HEK293 (cell line): ENCODE results near the gene SCYGR4.

Experiments used
- CTCF ChIA-PET: fragments of 350-600 bp; formaldehyde crosslinking; extraction: SDS; loops from one replicate; lab custom pipeline; 2021; ENCODE audit warnings: antibody characterized with exemption; lab: Yijun Ruan, JAX
- POLR2A ChIA-PET: fragments of 300-600 bp; formaldehyde crosslinking; extraction: SDS; loops from one replicate; lab custom pipeline; 2020; ENCODE audit warnings: antibody characterized with exemption, inconsistent platforms; lab: Yijun Ruan, JAX
- H3K27ac ChIP-seq: fragments of 200-500 bp; sonication (Bioruptor generic); 2 replicates; pipeline ENCODE4 v1.5.1; 2014; ENCODE audit warnings: low read depth, low read length, control low read depth, inconsistent platforms; ENCODE audit errors: extremely low read depth
- H3K36me3 ChIP-seq, 2 experiments: fragments of 200-500 bp in 1 of 2; sonication (Bioruptor generic) in 1 of 2; 1 replicate in 1 of 2; 2 replicates in 1 of 2; pipeline ENCODE4 v1.5.1; 2014 to 2017; ENCODE audit warnings: inconsistent platforms in 2 of 2, low read length in 2 of 2; ENCODE audit not compliant: control insufficient read depth in 2 of 2, insufficient read depth in 1 of 2
- H3K4me1 ChIP-seq: fragments of 200-500 bp; sonication (Bioruptor generic); 2 replicates; pipeline ENCODE4 v1.5.1; 2014; ENCODE audit warnings: mild to moderate bottlenecking, low read length, inconsistent platforms; ENCODE audit not compliant: control insufficient read depth, insufficient read depth
- H3K4me3 ChIP-seq: 2 replicates; pipeline ENCODE4 v1.5.1; 2011; ENCODE audit warnings: low read depth, mild to moderate bottlenecking, control low read depth, low read length, moderate library complexity
- H3K9me3 ChIP-seq: fragments of 200-500 bp; sonication (Bioruptor generic); 2 replicates; pipeline ENCODE4 v1.5.1; 2014; ENCODE audit warnings: low read depth, low read length, inconsistent platforms; ENCODE audit not compliant: control insufficient read depth, insufficient read depth
- BCL11A ChIP-seq: fragments of 450-650 bp; formaldehyde crosslinking; IDR thresholded peaks from 2 replicates; pipeline ENCODE4 v1.5.1; 2016; ENCODE audit warnings: low read depth, missing biosample characterization, missing genetic modification characterization
- GLI2 ChIP-seq: fragments of 450-650 bp; formaldehyde crosslinking; IDR thresholded peaks from 2 replicates; pipeline ENCODE4; 2017; ENCODE audit warnings: missing biosample characterization, missing genetic modification characterization, low read depth, borderline replicate concordance
- INSM2 ChIP-seq: fragments of 450-650 bp; formaldehyde crosslinking; IDR thresholded peaks from 2 replicates; pipeline ENCODE4 v1.5.1; 2016; ENCODE audit warnings: missing biosample characterization, missing genetic modification characterization
- KLF17 ChIP-seq: fragments of 450-650 bp; formaldehyde crosslinking; IDR thresholded peaks from 2 replicates; pipeline ENCODE4 v1.5.1; 2016; ENCODE audit warnings: missing biosample characterization, missing genetic modification characterization
- PRDM4 ChIP-seq: fragments of 450-650 bp; formaldehyde crosslinking; IDR thresholded peaks from 2 replicates; pipeline ENCODE4 v1.5.1; 2017; ENCODE audit warnings: missing biosample characterization, missing genetic modification characterization
- SALL2 ChIP-seq: fragments of 450-650 bp; formaldehyde crosslinking; IDR thresholded peaks from 2 replicates; pipeline ENCODE4 v1.5.0; 2017; ENCODE audit warnings: missing biosample characterization, mild to moderate bottlenecking, missing genetic modification characterization, borderline replicate concordance
- SETDB1 ChIP-seq: IDR thresholded peaks from one replicate; pipeline ENCODE4 v1.6.1; 2017; ENCODE audit warnings: mild to moderate bottlenecking, low read length, moderate library complexity, mixed read lengths; ENCODE audit not compliant: insufficient read length
- ZBTB1 ChIP-seq: fragments of 450-650 bp; formaldehyde crosslinking; IDR thresholded peaks from 2 replicates; pipeline ENCODE4 v1.5.1; 2016; ENCODE audit warnings: missing biosample characterization, missing genetic modification characterization
- ZBTB6 ChIP-seq: fragments of 450-650 bp; formaldehyde crosslinking; IDR thresholded peaks from 2 replicates; pipeline ENCODE4 v1.5.1; 2017; ENCODE audit warnings: missing biosample characterization, missing genetic modification characterization
- ZFHX2 ChIP-seq: fragments of 450-650 bp; formaldehyde crosslinking; conservative IDR thresholded peaks from 2 replicates; pipeline ENCODE4 v1.5.1; 2016; ENCODE audit warnings: missing biosample characterization, missing genetic modification characterization
- ZNF10 ChIP-seq: fragments of 450-650 bp; formaldehyde crosslinking; IDR thresholded peaks from 2 replicates; pipeline ENCODE4 v1.5.1; 2017; ENCODE audit warnings: missing biosample characterization, missing genetic modification characterization
- ZNF18 ChIP-seq: fragments of 450-650 bp; formaldehyde crosslinking; IDR thresholded peaks from 2 replicates; pipeline ENCODE4 v1.5.1; 2016; ENCODE audit warnings: missing biosample characterization, missing genetic modification characterization
- ZNF248 ChIP-seq: fragments of 450-650 bp; formaldehyde crosslinking; IDR thresholded peaks from 2 replicates; pipeline ENCODE4 v1.5.1; 2017; ENCODE audit warnings: missing biosample characterization, missing genetic modification characterization
- ZNF449 ChIP-seq: fragments of 450-650 bp; formaldehyde crosslinking; IDR thresholded peaks from 2 replicates; pipeline ENCODE4 v1.5.1; 2017; ENCODE audit warnings: missing biosample characterization, mild to moderate bottlenecking, missing genetic modification characterization, moderate library complexity
- ZNF501 ChIP-seq: fragments of 450-650 bp; formaldehyde crosslinking; IDR thresholded peaks from 2 replicates; pipeline ENCODE4 v1.5.1; 2016; ENCODE audit warnings: missing biosample characterization, missing genetic modification characterization
- ZNF518A ChIP-seq: fragments of 450-650 bp; formaldehyde crosslinking; conservative IDR thresholded peaks from 2 replicates; pipeline ENCODE4 v1.5.1; 2016; ENCODE audit warnings: low read depth, missing biosample characterization, missing genetic modification characterization
- ZNF529 ChIP-seq: fragments of 450-650 bp; formaldehyde crosslinking; IDR thresholded peaks from 2 replicates; pipeline ENCODE4 v1.5.1; 2017; ENCODE audit warnings: missing genetic modification characterization, missing biosample characterization; ENCODE audit not compliant: insufficient replicate concordance
- ZNF707 ChIP-seq: fragments of 450-650 bp; formaldehyde crosslinking; IDR thresholded peaks from 2 replicates; pipeline ENCODE4 v1.5.1; 2016; ENCODE audit warnings: missing biosample characterization, missing genetic modification characterization
- ZNF768 ChIP-seq: fragments of 450-650 bp; formaldehyde crosslinking; IDR thresholded peaks from 2 replicates; pipeline ENCODE4 v1.5.1; 2018; ENCODE audit warnings: missing biosample characterization, mild to moderate bottlenecking, missing genetic modification characterization

Gene SCYGR4

GRCh38 chr2:227643990-227644551 lies 26.8 kb downstream of the SCYGR4 start:
- Histone ChIP-seq H3K4me1 (no peaks in the 10 kb centered on the region), H3K27ac (no peak overlapping the region), H3K36me3 (no peaks in the 10 kb centered on the region), H3K4me3 (no peak overlapping the region), H3K9me3 (no peaks in the 10 kb centered on the region)
- ChIA-PET CTCF (interaction anchor here (0.8 to 1.5 kb wide), 5 partner anchors 9 to 219 kb away, joined by 3 to 6 read pairs (median 3); no protein-coding TSS in a partner anchor), POLR2A (no interaction called here)
- no peak for TF ChIP-seq ZNF18 (tag by site-specific recombination)
- no peak for TF ChIP-seq ZBTB1 (tag by site-specific recombination)
- no peak for TF ChIP-seq KLF17
- no peak for TF ChIP-seq GLI2
- no peak for TF ChIP-seq ZNF501 (tag by site-specific recombination)
- TF ChIP-seq ZNF248 (tag by site-specific recombination), result no peak
- no peak for TF ChIP-seq ZNF449 (tag by site-specific recombination)

GRCh38 chr2:227653419-227653818 lies 36.1 kb downstream of the SCYGR4 start:
- Histone ChIP-seq H3K36me3 (no peaks in the 10 kb centered on the region), H3K9me3 (no peaks in the 10 kb centered on the region), H3K4me3 (no peak overlapping the region), H3K27ac (no peak overlapping the region), H3K4me1 (no peaks in the 10 kb centered on the region)
- ChIA-PET POLR2A (interaction anchor here (0.5 kb wide), 1 partner anchor 87 kb away, joined by 4 read pairs; no protein-coding TSS in a partner anchor), CTCF (interaction anchor here (1.4 kb wide), 1 partner anchor 9 kb away, joined by 6 read pairs; no protein-coding TSS in a partner anchor)
- TF ChIP-seq SALL2 (tag by site-specific recombination), result no peak
- no peak for TF ChIP-seq BCL11A (tag by site-specific recombination)
- TF ChIP-seq ZNF518A (tag by site-specific recombination), result no peak
- no peak for TF ChIP-seq ZNF248 (tag by site-specific recombination)
- TF ChIP-seq ZNF529 (tag by site-specific recombination), result no peak
- no peak for TF ChIP-seq PRDM4
- TF ChIP-seq ZBTB6 (tag by site-specific recombination), result no peak
- no peak for TF ChIP-seq ZNF768
- no peak for TF ChIP-seq SETDB1
- TF ChIP-seq ZNF707 (tag by site-specific recombination), result no peak
- no peak for TF ChIP-seq ZNF10 (tag by site-specific recombination)
- TF ChIP-seq ZFHX2 (tag by site-specific recombination), result no peak
- TF ChIP-seq INSM2, result no peak
